Measurements from ENCODE around the gene PKP4.

GRCh38 chr2:158589303-158589702, 132.6 kb downstream of the PKP4 start:
- no peak for TF ChIP-seq POLR2AphosphoS5 (IDR thresholded peaks at IDR 0.05; ENCODE audit: low read depth, low read length)
- TF ChIP-seq SIN3A (IDR thresholded peaks at IDR 0.05; ENCODE audit: borderline replicate concordance, insufficient read depth, low read length), result no peak
